Psoas muscle (tissue), 8 donors: ENCODE results near the gene MPZL3. TPM values are rescaled to one million over a fixed set of nuclear protein-coding genes. Genes with fewer than 3 reads are reported as not detected.

Source experiments
- ATAC-seq, 4 donors: fragments of 200-7000 bp; cut with Tn5 transposase; one replicate each; pipeline ENCODE4 v1.9.1; 2020; ENCODE audit warnings: moderate library complexity in 3 of 4, mild to moderate bottlenecking in 2 of 4
- DNase-seq, 2 donors: peaks; one replicate each; pipeline ENCODE4 v3.0.0-alpha.2; 2020
- H3K27ac ChIP-seq: fragments of 200-600 bp; one replicate; pipeline ENCODE4 v1.8.0; 2022
- H3K27me3 ChIP-seq, 3 donors: fragments of 200-600 bp in 1 of 3; one replicate each; pipeline versions ENCODE4 v1.6.1 to v1.8.0; 2013 to 2022; ENCODE audit warnings: low read length in 2 of 3, mild to moderate bottlenecking in 2 of 3, moderate library complexity in 1 of 3; ENCODE audit not compliant: insufficient read depth in 3 of 3
- H3K36me3 ChIP-seq, 2 donors: fragments of 200-600 bp in 1 of 2; one replicate each; pipeline versions ENCODE4 v1.6.1 to v1.8.0; 2013 to 2022; ENCODE audit warnings: low read depth in 1 of 2, mild to moderate bottlenecking in 1 of 2, moderate library complexity in 1 of 2; ENCODE audit not compliant: insufficient read depth in 1 of 2
- H3K4me1 ChIP-seq: fragments of 200-600 bp; one replicate; pipeline ENCODE4 v1.8.0; 2022
- H3K4me3 ChIP-seq: fragments of 200-600 bp; one replicate; pipeline ENCODE4 v1.8.0; 2022; ENCODE audit warnings: mild to moderate bottlenecking
- H3K9me3 ChIP-seq: fragments of 200-600 bp; one replicate; pipeline ENCODE4 v1.8.0; 2022
- CTCF ChIP-seq: fragments of 200-600 bp; IDR thresholded peaks from one replicate; pipeline ENCODE4 v1.8.0; 2022; ENCODE audit warnings: antibody characterized with exemption
- WGBS, 3 donors: extraction: QIAGEN DNeasy Blood & Tissue Kit; methylation state at CpG; one replicate each; pipeline versions ENCODE4 v1.1.6 to v1.1.7; 2013; 5-methylcytosine and 5-hydroxymethylcytosine counted together
- intact Hi-C, 2 donors: fragments of 100-400 bp; cut with DNase I; formaldehyde crosslinking; loops; one replicate each; pipeline versions ENCODE4 v1.11.0 to v1.14.2; 2022
- polyA plus RNA-seq, 3 donors: library from polyadenylated mRNA; stranded (reverse); fragments of 200-250 nt; gene quantifications; one replicate each; pipeline ENCODE4 v1.2.3, GENCODE V29; 2013
- total RNA-seq, 4 donors: library from RNA; stranded (reverse); fragmentation: NEBNext Ultra II Directional in 2 of 4; extraction: Animal tissue kit (Norgen Biotek cat#: 25700) in 2 of 4; gene quantifications; one replicate each; pipeline versions ENCODE4 v1.2.1 to v1.2.4, GENCODE V29; 2021 to 2023
- donor health status: healthy with polysubstance abuse.
- donor health status: DM: no; HTN: no; CAD: no; lungs with moderate emphysema.
- donor health status: Bipolar disorder and iron deficiency.
- donor health status: healthy.
- donor health status: DM: yes; HTN: yes; CAD: no.
- donor health status: DM: no; HTN: no; CAD: no.
- donor health status: DM: no; HTN: no; CAD: no.
- donor health status: DM: yes; HTN: yes; CAD: no.

MPZL3 gene
- total and polyA plus RNA-seq, 7 donors: 0.07 to 0.97 (median 0.22) TPM

- Histone ChIP-seq H3K27ac (no peak overlapping the region), H3K4me3 (peak overlapping the region; percentile 55), H3K9me3 (no peaks in the 10 kb centered on the region), H3K4me1 (no peaks in the 10 kb centered on the region), H3K27me3 (peaks cover 4 to 55% (median 7%) of the 10 kb centered on the region in 3 donors), H3K36me3 (no peaks in the 10 kb centered on the region)
- no peak for DNase-seq
- WGBS, 3 donors: 53 to 55% (median 54%) methylated on average over 13 of the region's 13 CpGs
- no peak for ATAC-seq
- TF ChIP-seq CTCF: no peak
- intact Hi-C loops: loop anchor here in 1 of 2 donors (5.0 kb wide), 1 partner anchor 53 kb away; no protein-coding TSS in a partner anchor
Observed at GRCh38 chr11:118264569-118265465, 12.7 kb upstream of the MPZL3 start.

DNA sequence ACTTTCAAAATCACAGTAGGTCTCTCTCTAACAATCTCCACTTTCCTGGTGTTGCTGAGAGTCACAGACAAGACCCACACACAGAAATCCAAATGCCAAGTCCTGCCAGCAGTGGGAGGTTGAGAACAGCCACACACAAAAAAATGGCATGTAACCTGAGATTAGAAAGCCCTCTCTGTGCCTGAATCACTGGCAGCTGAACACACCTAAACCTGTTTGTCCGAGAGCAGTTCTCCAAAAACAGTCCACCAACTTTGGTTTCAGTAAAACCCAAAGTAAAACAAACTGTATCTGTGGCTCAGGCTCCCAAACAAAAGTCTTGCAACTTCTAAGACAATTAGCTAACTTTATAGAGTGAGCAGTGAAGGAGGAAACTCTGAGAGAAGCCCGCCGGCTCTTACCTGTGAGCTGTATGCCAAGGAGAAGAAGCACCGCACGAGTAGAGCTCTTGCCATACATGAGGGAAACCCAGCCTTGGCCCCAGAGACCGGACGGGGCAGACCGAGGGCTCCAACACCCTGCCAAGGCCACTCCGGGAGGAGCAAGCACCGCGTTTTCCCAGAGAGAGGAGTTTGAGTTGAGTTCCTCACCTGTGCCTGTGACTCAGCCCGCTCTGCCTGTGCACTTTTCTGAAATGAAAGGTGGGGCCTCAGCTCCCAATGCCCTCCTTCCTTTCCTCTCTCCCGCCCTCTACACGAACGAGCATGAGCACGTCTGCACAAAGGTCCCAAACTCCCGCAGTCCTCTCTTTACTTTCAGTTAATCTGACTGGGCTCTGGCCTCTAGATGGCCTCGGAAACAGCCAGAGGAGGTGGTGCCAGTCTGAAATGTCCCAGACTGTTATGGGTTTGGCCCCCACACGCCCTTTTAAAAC, 11.8 kb upstream of the MPZL3 start, which contains the start of gene MPZL2:
MPZL2 (minus strand) TSS at position 603 of the 874 bp plus-strand sequence; CDS start at position 459, 144 bp downstream.
- DNase-seq: peak in 1 of 2 donors; percentile 15
- WGBS, 3 donors: 6 to 12% (median 8%) methylated on average over 19 of the region's 19 CpGs
- Histone ChIP-seq H3K4me3 (peak within 1 kb of the TSS; percentile 55), H3K27me3 (peaks cover 4 to 50% (median 7%) of the 10 kb centered on the region in 3 donors), H3K9me3 (no peaks in the 10 kb centered on the region), H3K27ac (no peak within 1 kb of the TSS), H3K36me3 (no peaks in the 10 kb centered on the region), H3K4me1 (no peaks in the 10 kb centered on the region)
- ATAC-seq: peak in 3 of 4 donors; percentile 47 to 49 (median 48)
- intact Hi-C loops: loop anchor here in 1 of 2 donors (5.0 kb wide), 1 partner anchor 52 kb away; no protein-coding TSS in a partner anchor
- TF ChIP-seq CTCF: no peak

DNA sequence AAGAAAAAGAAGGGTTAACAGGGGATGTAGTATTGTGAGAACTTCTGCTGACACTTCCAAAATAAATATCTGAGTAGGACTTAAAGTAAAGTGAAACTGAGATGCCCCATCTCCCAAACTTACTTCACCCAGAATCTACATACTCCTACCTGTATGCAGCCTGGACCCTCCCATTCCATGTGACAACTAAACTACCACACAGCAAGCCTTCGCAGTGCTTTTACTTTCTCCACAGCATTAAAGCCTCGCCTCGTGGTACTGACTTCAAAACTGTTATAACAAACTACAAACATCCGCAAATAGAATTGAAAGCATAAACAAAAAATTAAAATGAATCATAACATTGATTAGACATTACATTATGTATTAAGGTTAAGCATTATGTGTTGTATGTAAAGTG, 10.9 kb upstream of the MPZL3 start:
- Histone ChIP-seq H3K27ac (no peak overlapping the region), H3K9me3 (no peaks in the 10 kb centered on the region), H3K4me3 (peak overlapping the region; percentile 55), H3K4me1 (no peaks in the 10 kb centered on the region), H3K36me3 (no peaks in the 10 kb centered on the region), H3K27me3 (peaks cover 4 to 50% (median 5%) of the 10 kb centered on the region in 3 donors)
- DNase-seq (no peak), ATAC-seq (no peak)
- WGBS, 3 donors: 81 to 90% (median 84%) methylated on average over 4 of the region's 4 CpGs
- no peak for TF ChIP-seq CTCF
- intact Hi-C loops: loop anchor here in 1 of 2 donors (5.0 kb wide), 1 partner anchor 51 kb away; no protein-coding TSS in a partner anchor

- no peak overlapping the region for H3K27ac ChIP-seq
- no peaks in the 10 kb centered on the region for H3K9me3 ChIP-seq
- H3K27me3 ChIP-seq: peaks cover 4 to 52% (median 6%) of the 10 kb centered on the region in 3 donors
- no peaks in the 10 kb centered on the region for H3K4me1 ChIP-seq
- intact Hi-C loops: loop anchor here in 1 of 2 donors (5.0 kb wide), 1 partner anchor 48 kb away; no protein-coding TSS in a partner anchor
- H3K36me3 ChIP-seq: no peaks in the 10 kb centered on the region
- DNase-seq (no peak), ATAC-seq (no peak)
- H3K4me3 ChIP-seq: no peak overlapping the region
- WGBS, 3 donors: 85 to 88% (median 88%) methylated on average over 3 of the region's 3 CpGs
- no peak for TF ChIP-seq CTCF
Observed at GRCh38 chr11:118260353-118260752, 8.2 kb upstream of the MPZL3 start.
